HG03159 (cell line): ENCODE results near the gene XXYLT1.

Experiments used
- ATAC-seq: cut with Tn5 transposase; IDR thresholded peaks from one replicate; pipeline ENCODE4 v1.9.1; 2021; ENCODE audit warnings: mild to moderate bottlenecking, moderate library complexity; ENCODE audit not compliant: unreplicated experiment

XXYLT1 gene

GRCh38 chr3:195137638-195138588 lies 133.0 kb downstream of the XXYLT1 start:
- ATAC-seq: no peak

- no peak for ATAC-seq
Measured at GRCh38 chr3:195135917-195136316, 135.0 kb downstream of the XXYLT1 start.

GRCh38 chr3:195134431-195134830 lies 136.5 kb downstream of the XXYLT1 start:
- no peak for ATAC-seq

- ATAC-seq: no peak
Measured at GRCh38 chr3:195133462-195133861, 137.5 kb downstream of the XXYLT1 start.

GRCh38 chr3:195133013-195133412 lies 137.9 kb downstream of the XXYLT1 start:
- no peak for ATAC-seq

GRCh38 chr3:195131176-195131575 lies 139.8 kb downstream of the XXYLT1 start:
- no peak for ATAC-seq

- peak; percentile 90 for ATAC-seq
Measured at GRCh38 chr3:195129644-195130492, 141.1 kb downstream of the XXYLT1 start.

- no peak for ATAC-seq
Measured at GRCh38 chr3:195129072-195129643, 141.8 kb downstream of the XXYLT1 start.

- no peak for ATAC-seq
Measured at GRCh38 chr3:195128255-195129071, 142.5 kb downstream of the XXYLT1 start.

GRCh38 chr3:195126056-195126605 lies 144.8 kb downstream of the XXYLT1 start:
- no peak for ATAC-seq

- no peak for ATAC-seq
Measured at GRCh38 chr3:195125646-195126045, 145.3 kb downstream of the XXYLT1 start.

GRCh38 chr3:195124378-195124992 lies 146.5 kb downstream of the XXYLT1 start:
- ATAC-seq: no peak

- ATAC-seq: no peak
Measured at GRCh38 chr3:195123281-195123691, 147.7 kb downstream of the XXYLT1 start.

- ATAC-seq: no peak
Measured at GRCh38 chr3:195122261-195122660, 148.7 kb downstream of the XXYLT1 start.

GRCh38 chr3:195120267-195120601 lies 150.7 kb downstream of the XXYLT1 start:
- no peak for ATAC-seq

GRCh38 chr3:195119461-195120266 lies 151.3 kb downstream of the XXYLT1 start:
- ATAC-seq: no peak

- ATAC-seq: no peak
Measured at GRCh38 chr3:195118671-195119070, 152.3 kb downstream of the XXYLT1 start.

GRCh38 chr3:195117978-195118581 lies 152.9 kb downstream of the XXYLT1 start:
- ATAC-seq: no peak
